ENCODE measurements around the gene GNMT.

GRCh38 chr6:42973926-42974325, 13.4 kb downstream of the GNMT start:
- no peak for TF ChIP-seq CTCF (IDR thresholded peaks at IDR 0.05; ENCODE audit: insufficient read depth, low read length, poor library complexity, severe bottlenecking)
- no peak for TF ChIP-seq EZH2phosphoT487 (conservative IDR thresholded peaks at IDR 0.05; ENCODE audit: low read length)
